Erythroblast (primary cell): ENCODE measurements around the gene MEIOC.

Source experiments
- GATA1 ChIP-seq: IDR thresholded peaks from 2 replicates; pipeline ENCODE4 v1.6.1; 2011; ENCODE audit warnings: low read depth, mild to moderate bottlenecking, control low read depth, low read length, moderate library complexity
- POLR2A ChIP-seq: IDR thresholded peaks from 2 replicates; pipeline ENCODE4 v1.6.1; 2011; ENCODE audit warnings: mild to moderate bottlenecking, low read length

DNA sequence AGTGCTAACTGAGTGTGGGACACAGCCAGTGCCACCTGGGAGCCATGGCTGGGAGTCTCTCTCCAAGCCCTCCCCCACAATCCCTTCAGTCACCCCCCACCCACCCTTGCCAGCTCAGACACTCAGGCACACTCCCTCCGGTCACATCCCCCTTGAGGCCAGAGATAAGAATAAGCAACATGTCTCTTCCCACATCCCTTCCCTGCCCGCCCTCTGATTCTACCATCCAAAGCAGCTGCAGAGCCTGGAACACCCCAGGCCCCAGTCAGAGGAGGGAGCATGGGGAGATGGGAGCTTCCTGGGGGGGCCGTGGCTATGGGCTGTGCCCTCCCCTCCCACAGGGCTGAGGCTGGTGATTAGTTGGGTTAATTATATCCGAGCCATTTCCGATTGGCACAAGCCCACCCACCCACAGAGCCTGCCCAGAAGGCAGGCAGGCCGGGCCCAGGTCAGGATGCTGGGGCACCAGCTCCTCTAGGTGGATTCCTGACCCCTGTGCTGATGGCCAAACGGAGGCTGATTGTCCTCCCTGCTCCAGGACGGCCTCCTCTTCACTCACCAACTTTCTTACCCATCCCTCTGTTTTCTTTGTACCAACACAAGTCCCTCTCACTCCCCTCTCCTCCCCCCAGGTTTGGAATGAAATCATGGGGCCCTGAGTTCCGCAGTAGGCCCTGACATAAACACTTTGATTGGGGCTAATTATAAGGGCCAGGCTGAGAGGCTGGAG is 28.6 kb upstream of the MEIOC start:
- no peak for TF ChIP-seq POLR2A
- no peak for TF ChIP-seq GATA1
